IMR-90 (cell line): ENCODE data around the gene PRSS35. TPM values are rescaled to one million over a fixed set of nuclear protein-coding genes. Genes with fewer than 3 reads are reported as not detected.

Experiments
- ATAC-seq: fragments of 200-7000 bp; cut with Tn5 transposase; 2 replicates; pipeline ENCODE4 v1.9.1; 2020; ENCODE audit warnings: low read depth, mild to moderate bottlenecking, moderate library complexity
- BruUV-seq: library from RNA; stranded (reverse); fragments of 400-500 nt; replicated peaks from 2 replicates; lab custom pipeline; 2021; lab: Mats Ljungman, UMichigan
- CTCF ChIA-PET: fragments of 300-600 bp; formaldehyde crosslinking; extraction: SDS; loops from one replicate; lab custom pipeline; 2021; ENCODE audit warnings: antibody characterized with exemption; lab: Yijun Ruan, JAX
- POLR2A ChIA-PET: fragments of 300-600 bp; sonication (Branson Sonifier 250); formaldehyde crosslinking; loops from one replicate; lab custom pipeline; 2022; ENCODE audit warnings: antibody characterized with exemption; ENCODE audit not compliant: unreplicated experiment; lab: Charles Lee
- DNase-seq: peaks from one replicate; pipeline ENCODE4 v3.0.0; 2013
- H2AFZ ChIP-seq: replicated peaks from 2 replicates; pipeline ENCODE3; 2013; ENCODE audit warnings: low read length, mild to moderate bottlenecking; ENCODE audit not compliant: poor library complexity
- H2AK5ac ChIP-seq: 2 replicates; pipeline ENCODE4 v1.6.1; 2013; ENCODE audit warnings: low read depth, low read length, inconsistent platforms
- H2AK9ac ChIP-seq: replicated peaks from 2 replicates; pipeline ENCODE3; 2013; ENCODE audit warnings: mild to moderate bottlenecking, low read depth, low read length, moderate library complexity; ENCODE audit not compliant: poor library complexity
- H2BK120ac ChIP-seq: 2 replicates; pipeline ENCODE4 v1.6.1; 2013; ENCODE audit warnings: low read depth, low read length, inconsistent platforms
- H2BK15ac ChIP-seq: 3 replicates; pipeline ENCODE4 v1.6.1; 2013; ENCODE audit warnings: low read depth, low read length, inconsistent platforms
- H2BK20ac ChIP-seq: 2 replicates; pipeline ENCODE4 v1.6.1; 2013; ENCODE audit warnings: low read depth, mild to moderate bottlenecking, inconsistent platforms, low read length, moderate library complexity
- H2BK5ac ChIP-seq: 2 replicates; pipeline ENCODE4 v1.6.1; 2013; ENCODE audit warnings: mild to moderate bottlenecking, low read depth, low read length, inconsistent platforms; ENCODE audit not compliant: poor library complexity, severe bottlenecking
- H3K14ac ChIP-seq: replicated peaks from 2 replicates; pipeline ENCODE4 v1.6.1; 2013; ENCODE audit warnings: low read depth, low read length, inconsistent platforms
- H3K18ac ChIP-seq: 2 replicates; pipeline ENCODE4 v1.6.1; 2013; ENCODE audit warnings: low read depth, low read length, control low read depth
- H3K23ac ChIP-seq: 2 replicates; pipeline ENCODE4 v1.6.1; 2013; ENCODE audit warnings: low read depth, low read length, inconsistent platforms
- H3K27ac ChIP-seq: 2 replicates; pipeline ENCODE4 v1.5.1; 2013; ENCODE audit warnings: mild to moderate bottlenecking, control low read depth, low read length; ENCODE audit not compliant: insufficient read depth
- H3K27me3 ChIP-seq: 2 replicates; pipeline ENCODE4 v1.6.1; 2013; ENCODE audit warnings: low read length; ENCODE audit not compliant: control insufficient read depth, insufficient read depth
- H3K36me3 ChIP-seq: 2 replicates; pipeline ENCODE4 v1.6.1; 2013; ENCODE audit warnings: low read length, mixed read lengths; ENCODE audit not compliant: control insufficient read depth, insufficient read depth
- H3K4ac ChIP-seq: 2 replicates; pipeline ENCODE4 v1.6.1; 2013; ENCODE audit warnings: low read depth, low read length, inconsistent platforms
- H3K4me1 ChIP-seq: 2 replicates; pipeline ENCODE4 v1.6.1; 2013; ENCODE audit warnings: low read length, mixed read lengths; ENCODE audit not compliant: control insufficient read depth, insufficient read depth
- H3K4me2 ChIP-seq: 2 replicates; pipeline ENCODE4 v1.6.1; 2013; ENCODE audit warnings: low read depth, mild to moderate bottlenecking, control low read depth, low read length, moderate library complexity
- H3K4me3 ChIP-seq: 2 replicates; pipeline ENCODE4 v1.5.1; 2013; ENCODE audit warnings: low read depth, mild to moderate bottlenecking, control low read depth, low read length, moderate library complexity; ENCODE audit not compliant: insufficient read depth
- H3K56ac ChIP-seq: 2 replicates; pipeline ENCODE4 v1.6.1; 2013; ENCODE audit warnings: low read length, inconsistent platforms; ENCODE audit not compliant: insufficient read depth; ENCODE audit errors: extremely low read depth
- H3K79me1 ChIP-seq, 2 experiments: 2 replicates each; pipeline ENCODE4 v1.6.1; 2013; ENCODE audit warnings: low read length in 2 of 2, inconsistent platforms in 1 of 2, low read depth in 1 of 2
- H3K9ac ChIP-seq: 2 replicates; pipeline ENCODE4 v1.6.1; 2013; ENCODE audit warnings: low read depth, low read length, control low read depth
- H3K9me1 ChIP-seq: 2 replicates; pipeline ENCODE4 v1.6.1; 2013; ENCODE audit warnings: low read length, inconsistent platforms; ENCODE audit not compliant: insufficient read depth
- H3K9me3 ChIP-seq: 2 replicates; pipeline ENCODE4 v1.6.1; 2013; ENCODE audit warnings: low read length; ENCODE audit not compliant: control insufficient read depth, insufficient read depth
- H4K20me1 ChIP-seq: 2 replicates; pipeline ENCODE4 v1.6.1; 2013; ENCODE audit warnings: low read length, inconsistent platforms; ENCODE audit not compliant: insufficient read depth
- H4K5ac ChIP-seq: 2 replicates; pipeline ENCODE4 v1.6.1; 2013; ENCODE audit warnings: mild to moderate bottlenecking, low read depth, low read length, control low read depth
- H4K8ac ChIP-seq, 2 experiments: 2 replicates each; pipeline ENCODE4 v1.6.1; 2013; ENCODE audit warnings: low read depth in 2 of 2, low read length in 2 of 2, control low read depth in 1 of 2, inconsistent platforms in 1 of 2
- H4K91ac ChIP-seq: 2 replicates; pipeline ENCODE4 v1.6.1; 2013; ENCODE audit warnings: low read depth, low read length, inconsistent platforms; ENCODE audit not compliant: insufficient read depth
- BHLHE40 ChIP-seq: fragments of 150-350 bp; IDR thresholded peaks from 2 replicates; pipeline ENCODE4 v1.6.1; 2016; ENCODE audit warnings: mild to moderate bottlenecking, low read depth, low read length
- CEBPB ChIP-seq: IDR thresholded peaks from 2 replicates; pipeline ENCODE4 v1.6.1; 2012; ENCODE audit warnings: low read depth, low read length, improper control_type of control experiment
- CHD1 ChIP-seq: IDR thresholded peaks from 2 replicates; pipeline ENCODE4 v1.6.1; 2012; ENCODE audit warnings: low read depth, low read length, improper control_type of control experiment
- CTCF ChIP-seq: conservative IDR thresholded peaks from 2 replicates; pipeline ENCODE4 v1.5.1; 2012; ENCODE audit warnings: mild to moderate bottlenecking, low read depth, low read length, improper control_type of control experiment
- ELK1 ChIP-seq: fragments of 150-350 bp; IDR thresholded peaks from 2 replicates; pipeline ENCODE4 v1.6.1; 2016; ENCODE audit warnings: low read depth, mild to moderate bottlenecking, low read length, moderate library complexity, borderline replicate concordance
- FOS ChIP-seq: fragments of 150-350 bp; IDR thresholded peaks from 2 replicates; pipeline ENCODE4 v1.6.1; 2016; ENCODE audit warnings: low read depth, low read length
- MAFK ChIP-seq: IDR thresholded peaks from 2 replicates; pipeline ENCODE4 v1.6.1; 2012; ENCODE audit warnings: low read depth, low read length, improper control_type of control experiment
- MAZ ChIP-seq: IDR thresholded peaks from 2 replicates; pipeline ENCODE4 v1.6.1; 2012; ENCODE audit warnings: low read depth, mild to moderate bottlenecking, low read length, improper control_type of control experiment, moderate library complexity, borderline replicate concordance
- MXI1 ChIP-seq: IDR thresholded peaks from 2 replicates; pipeline ENCODE4 v1.6.1; 2012; ENCODE audit warnings: low read depth, mild to moderate bottlenecking, low read length, moderate library complexity, borderline replicate concordance
- NFE2L2 ChIP-seq: fragments of 150-350 bp; IDR thresholded peaks from 2 replicates; pipeline ENCODE4 v1.6.1; 2016; ENCODE audit warnings: low read depth, mild to moderate bottlenecking, low read length
- POLR2A ChIP-seq: IDR thresholded peaks from 2 replicates; pipeline ENCODE4 v1.6.1; 2012; ENCODE audit warnings: mild to moderate bottlenecking, low read depth, low read length
- RAD21 ChIP-seq: IDR thresholded peaks from 2 replicates; pipeline ENCODE4 v1.6.1; 2012; ENCODE audit warnings: low read length, improper control_type of control experiment
- RCOR1 ChIP-seq: IDR thresholded peaks from 2 replicates; pipeline ENCODE4 v1.6.1; 2012; ENCODE audit warnings: mild to moderate bottlenecking, low read length, improper control_type of control experiment; ENCODE audit not compliant: insufficient replicate concordance
- RFX5 ChIP-seq: IDR thresholded peaks from 2 replicates; pipeline ENCODE4 v1.8.0; 2012; ENCODE audit warnings: low read depth, mild to moderate bottlenecking, low read length, moderate library complexity
- SMC3 ChIP-seq: fragments of 150-350 bp; IDR thresholded peaks from 2 replicates; pipeline ENCODE4 v1.6.1; 2016; ENCODE audit warnings: low read depth, mild to moderate bottlenecking, antibody characterized with exemption, low read length, moderate library complexity
- WGBS, 2 experiments: methylation state at CpG; one replicate each; pipeline versions ENCODE4 v1.1.5 to v1.1.7; 2013; ENCODE audit warnings: missing lambda C conversion rate in 2 of 2; ENCODE audit not compliant: insufficient read length in 1 of 2; ENCODE audit errors: extremely low coverage in 2 of 2; 5-methylcytosine and 5-hydroxymethylcytosine counted together
- dilution Hi-C: fragments of 300-500 bp; cut with HindIII; formaldehyde crosslinking; loops from one replicate; pipeline ENCODE4 v1.14.3; 2018; ENCODE audit warnings: low sequenced_read_pairs; ENCODE audit not compliant: unreplicated experiment
- in situ Hi-C: fragments of 300-500 bp; cut with MboI; formaldehyde crosslinking; loops from 3 replicates; pipeline ENCODE4 v1.14.3; 2019; ENCODE audit warnings: low sequenced_read_pairs, inconsistent platforms, mixed read lengths
- intact Hi-C: fragments of 100-400 bp; cut with micrococcal nuclease; formaldehyde crosslinking; loops from 2 replicates; pipeline ENCODE4 v1.10.0; 2022
- polyA plus RNA-seq, 3 experiments: library from polyadenylated mRNA; depleted of rRNA; stranded (reverse); fragments of >200 nt; gene quantifications; 2 replicates each; pipeline ENCODE4 v1.2.3, GENCODE V29; 2012; ENCODE audit warnings: low replicate concordance in 1 of 3
- total RNA-seq: library from RNA; depleted of rRNA; stranded (reverse); fragments of >200 nt; gene quantifications from 2 replicates; pipeline ENCODE4 v1.2.3, GENCODE V29; 2012
- TF ChIP-seq, protein P1 (sequence below): fragments of 150-350 bp; IDR thresholded peaks from 2 replicates; pipeline ENCODE4 v1.6.1; 2017; ENCODE audit warnings: mild to moderate bottlenecking, antibody characterized with exemption, low read length, low read depth

PRSS35 gene
- total and polyA plus RNA-seq, 2 of the 4 experiments (the other 2 are of a cell fraction) = 5.2 to 5.6 TPM

- Histone ChIP-seq H4K8ac (no peak overlapping the region), H4K91ac (no peak overlapping the region), H3K9me3 (no peaks in the 10 kb centered on the region), H2BK20ac (no peak overlapping the region), H3K4me1 (no peaks in the 10 kb centered on the region), H2BK15ac (no peak overlapping the region), H2BK5ac (no peak overlapping the region), H3K4me2 (no peak overlapping the region), H3K18ac (no peak overlapping the region), H3K23ac (no peak overlapping the region), H3K36me3 (no peaks in the 10 kb centered on the region), H3K79me1 (no peaks in the 10 kb centered on the region), H3K4ac (no peak overlapping the region), H2AK5ac (no peak overlapping the region), H3K27me3 (no peaks in the 10 kb centered on the region), H3K9ac (no peak overlapping the region), H3K4me3 (no peak overlapping the region), H2AK9ac (no peak overlapping the region), H3K27ac (no peak overlapping the region), H3K14ac (no peak overlapping the region), H4K20me1 (no peaks in the 10 kb centered on the region), H2AFZ (no peak overlapping the region), H3K56ac (no peak overlapping the region), H3K9me1 (no peaks in the 10 kb centered on the region), H4K5ac (no peak overlapping the region), H2BK120ac (no peak overlapping the region)
- BruUV-seq = no TSS peak
- TF ChIP-seq CTCF (no peak), MXI1 (no peak), RFX5 (no peak), FOS (no peak), POLR2A (no peak), MAZ (no peak), MAFK (no peak), RAD21 (no peak), CHD1 (no peak), ELK1 (no peak), SMC3 (no peak), BHLHE40 (no peak), NFE2L2 (no peak), CEBPB (no peak), RCOR1 (no peak)
- TF ChIP-seq, protein P1, sequence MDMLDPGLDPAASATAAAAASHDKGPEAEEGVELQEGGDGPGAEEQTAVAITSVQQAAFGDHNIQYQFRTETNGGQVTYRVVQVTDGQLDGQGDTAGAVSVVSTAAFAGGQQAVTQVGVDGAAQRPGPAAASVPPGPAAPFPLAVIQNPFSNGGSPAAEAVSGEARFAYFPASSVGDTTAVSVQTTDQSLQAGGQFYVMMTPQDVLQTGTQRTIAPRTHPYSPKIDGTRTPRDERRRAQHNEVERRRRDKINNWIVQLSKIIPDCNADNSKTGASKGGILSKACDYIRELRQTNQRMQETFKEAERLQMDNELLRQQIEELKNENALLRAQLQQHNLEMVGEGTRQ = no peak
- no CpG with 5 or more reads among the region's 3 CpGs for WGBS, 2 experiments
- intact Hi-C loops = no loop called here
- DNase-seq (no peak), ATAC-seq (no peak)
- ChIA-PET CTCF (no interaction called here), POLR2A (no interaction called here)
- in situ Hi-C loops = no loop called here
- dilution Hi-C loops = no loop called here
Observed at GRCh38 chr6:83467620-83468036, 44.7 kb upstream of the PRSS35 start.
